Uterus (tissue), 2 donors: ENCODE data around the gene ACY1.

ENCODE experiments used
- CTCF ChIP-seq, 4 experiments: fragments of 200-600 bp in 2 of 4; fragments of 450-650 bp in 2 of 4; sonication (generic) in 2 of 4; IDR thresholded peaks; one replicate each; pipeline ENCODE4 v1.5.1; 2016 to 2019; ENCODE audit warnings: antibody characterized with exemption in 4 of 4, mild to moderate bottlenecking in 2 of 4, moderate library complexity in 1 of 4
- POLR2A ChIP-seq, 2 donors: fragments of 450-650 bp; IDR thresholded peaks; one replicate each; pipeline ENCODE4 v1.6.1; 2016; ENCODE audit warnings: antibody characterized with exemption in 2 of 2, mild to moderate bottlenecking in 1 of 2, moderate library complexity in 1 of 2

- TF ChIP-seq POLR2A (IDR thresholded peaks at IDR 0.05) (no peak), CTCF (IDR thresholded peaks at IDR 0.05) (no peak)
Measured at GRCh38 chr3:52010431-52010830, 27.1 kb downstream of the ACY1 start.
